ENCODE measurements around the gene NDUFA13.

Gene NDUFA13

DNA sequence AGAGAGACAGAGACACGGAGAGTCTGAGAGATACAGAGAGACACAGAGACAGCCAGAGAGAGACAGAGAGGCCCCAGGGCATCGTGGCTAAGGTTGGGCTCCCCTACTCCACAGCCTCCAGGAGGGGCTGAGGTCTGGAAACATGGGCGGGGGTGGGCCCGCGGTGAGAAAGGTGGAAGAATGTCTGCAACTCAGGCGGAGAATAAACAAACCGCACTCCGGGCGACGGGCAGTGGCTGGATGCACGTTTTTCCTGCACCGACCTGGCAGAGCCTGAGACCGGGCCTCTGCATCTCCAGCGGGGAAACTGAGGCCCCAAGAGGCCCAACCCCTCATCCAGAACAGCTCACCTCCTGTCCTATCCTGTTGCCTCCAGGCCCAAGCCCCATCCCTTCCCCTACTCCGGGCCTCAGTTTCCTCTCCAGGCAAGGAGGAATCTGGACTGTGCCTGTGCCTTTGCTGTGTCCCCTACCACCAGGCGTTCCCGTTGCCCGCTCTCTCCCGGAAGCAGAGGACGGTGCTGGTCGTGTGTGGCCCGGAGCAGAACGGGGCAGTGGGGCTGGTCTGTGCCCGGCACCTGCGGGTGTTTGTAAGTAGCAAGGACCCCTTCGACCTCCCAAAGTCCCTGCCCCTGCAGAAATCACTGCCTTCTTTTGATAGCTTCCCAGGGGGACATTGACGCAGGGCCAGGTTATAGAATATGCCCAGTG, 18.7 kb downstream of the NDUFA13 start:
- no peak for DNase-seq

- no peak for DNase-seq
These were observed 19.5 kb downstream of the NDUFA13 start for GRCh38 chr19:19535311-19536191.

DNA sequence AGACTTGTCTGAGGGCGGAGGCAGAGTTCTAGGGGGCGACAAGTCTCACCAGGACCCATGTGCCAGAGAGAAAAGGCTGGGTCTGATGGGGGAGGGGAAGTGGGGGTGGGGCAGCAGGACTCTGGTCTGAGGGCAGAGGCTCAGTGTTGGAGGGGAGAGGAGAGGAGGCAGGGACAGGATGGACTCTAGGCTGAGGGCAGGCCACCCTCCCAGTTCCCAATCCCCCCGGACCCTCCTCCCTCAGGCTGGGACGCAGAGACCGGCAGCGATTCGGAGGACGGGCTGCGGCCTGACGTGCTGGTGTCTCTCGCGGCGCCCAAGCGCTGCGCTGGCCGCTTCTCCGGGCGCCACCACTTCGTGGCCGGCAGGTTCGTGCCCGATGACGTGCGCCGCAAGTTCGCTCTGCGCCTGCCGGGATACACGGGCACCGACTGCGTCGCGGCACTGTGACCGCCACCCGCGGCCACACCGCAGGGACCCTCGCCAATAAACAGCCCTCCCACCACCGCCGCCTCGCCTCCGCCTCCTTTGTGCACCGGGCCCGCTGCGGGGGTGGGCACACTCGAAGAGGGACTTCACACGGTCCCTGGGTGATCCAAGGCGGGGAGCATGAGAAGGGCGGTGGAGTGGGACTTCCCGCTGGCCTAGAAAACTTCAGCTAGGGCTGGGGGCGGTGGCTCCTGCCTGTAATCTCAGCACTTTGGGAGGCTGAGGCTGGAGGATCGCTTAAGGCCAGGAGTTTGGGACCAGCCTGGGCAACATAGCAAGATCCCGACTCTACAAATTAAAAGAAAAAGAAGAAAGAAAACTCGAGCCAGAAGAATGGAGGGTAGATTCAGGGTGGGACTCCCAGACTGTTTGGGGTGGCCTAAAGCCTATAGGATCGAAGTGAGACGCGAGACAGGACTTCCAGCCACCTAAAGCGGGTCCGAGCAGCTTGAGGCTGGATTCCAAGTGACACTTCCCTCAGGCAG, 21.3 kb downstream of the NDUFA13 start:
- no peak for DNase-seq

GRCh38 chr19:19538061-19538784, 22.2 kb downstream of the NDUFA13 start, which contains the start of gene CILP2:
TSS of gene CILP2 (plus strand) at chr19:19538265. CDS start at chr19:19538350, 85 bp downstream.
- peak; percentile 56 for DNase-seq

- no peak for DNase-seq
These were observed 22.8 kb downstream of the NDUFA13 start for GRCh38 chr19:19538785-19539166.

- DNase-seq: no peak
These were observed 23.7 kb downstream of the NDUFA13 start for GRCh38 chr19:19539698-19540063.

DNA sequence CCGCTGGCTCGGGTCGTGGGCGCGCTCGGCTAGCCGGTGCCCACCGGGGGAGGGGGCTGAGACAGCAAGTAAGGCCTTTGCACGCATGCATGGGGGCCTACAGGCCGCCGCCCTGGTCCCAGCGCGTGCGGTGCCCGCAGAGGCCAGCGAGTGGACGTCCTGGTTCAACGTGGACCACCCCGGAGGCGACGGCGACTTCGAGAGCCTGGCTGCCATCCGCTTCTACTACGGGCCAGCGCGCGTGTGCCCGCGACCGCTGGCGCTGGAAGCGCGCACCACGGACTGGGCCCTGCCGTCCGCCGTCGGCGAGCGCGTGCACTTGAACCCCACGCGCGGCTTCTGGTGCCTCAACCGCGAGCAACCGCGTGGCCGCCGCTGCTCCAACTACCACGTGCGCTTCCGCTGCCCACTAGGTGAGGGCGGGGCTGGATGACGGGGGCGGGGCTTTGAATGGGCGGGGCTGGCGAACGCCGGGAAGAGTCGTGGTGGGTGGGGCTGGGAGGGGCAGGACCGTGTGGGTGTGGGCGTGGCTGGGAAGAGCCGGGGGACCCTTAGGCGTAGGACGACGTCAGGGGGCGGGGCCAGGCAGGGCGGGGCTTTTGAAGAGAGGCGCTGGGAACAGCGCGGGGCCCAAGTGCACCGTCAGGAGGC, 24.2 kb downstream of the NDUFA13 start:
- DNase-seq: peak; percentile 73

DNA sequence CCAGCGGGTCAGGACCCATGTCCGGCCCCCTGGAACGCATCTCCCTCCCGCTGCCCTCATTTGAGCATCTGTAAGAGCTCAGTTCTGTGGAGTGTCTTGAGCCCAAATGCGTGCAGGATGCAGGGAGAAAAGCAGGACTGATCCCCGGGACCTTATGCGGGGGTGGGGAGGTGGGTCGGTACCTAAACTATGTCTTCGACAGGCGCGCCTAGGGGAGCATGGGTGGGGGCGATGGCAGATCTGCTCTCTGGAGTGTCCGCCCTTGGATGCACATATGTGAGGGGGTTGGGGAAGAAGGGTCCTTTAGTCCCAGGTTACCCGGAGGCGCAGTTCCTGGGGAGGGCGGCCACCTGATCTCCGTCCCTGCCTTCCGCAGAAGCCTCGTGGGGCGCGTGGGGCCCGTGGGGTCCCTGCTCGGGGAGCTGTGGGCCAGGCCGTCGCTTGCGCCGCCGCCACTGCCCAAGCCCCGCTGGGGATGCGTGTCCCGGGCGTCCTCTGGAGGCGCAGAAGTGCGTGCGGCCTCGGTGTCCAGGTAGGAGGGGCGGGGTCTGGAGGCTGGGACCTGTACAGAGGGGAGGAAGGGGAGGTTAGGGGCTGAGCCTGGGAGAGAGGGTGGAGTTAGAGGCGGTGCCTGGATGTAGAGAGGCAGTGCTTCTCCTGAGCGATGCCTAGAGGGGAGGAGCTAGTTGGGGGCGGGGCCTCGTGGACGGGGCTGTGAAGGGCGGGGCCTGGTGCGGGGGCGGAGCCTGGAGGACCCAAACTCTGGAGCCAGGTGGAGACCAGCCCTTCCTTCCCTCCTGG, 24.9 kb downstream of the NDUFA13 start:
- peak; percentile 82 for DNase-seq

DNA sequence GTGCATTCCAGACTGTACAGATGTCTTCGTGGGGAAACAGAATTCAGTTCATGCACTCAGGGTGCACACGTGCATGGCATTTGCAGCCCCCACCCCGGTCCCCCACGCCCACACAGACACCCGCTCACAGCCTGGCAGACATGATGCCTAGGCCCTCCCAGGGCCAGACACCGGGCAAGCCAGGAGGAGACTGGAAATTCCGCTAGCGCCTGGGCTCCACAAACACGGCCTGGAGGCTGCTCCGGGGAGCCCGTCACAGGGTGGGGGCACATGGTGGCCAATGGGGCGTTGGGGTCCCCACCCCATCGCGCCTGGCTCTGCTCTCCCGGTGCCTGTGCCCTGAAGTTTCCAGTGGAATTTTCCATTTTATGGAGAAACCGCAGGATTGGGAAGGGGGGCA, 25.6 kb downstream of the NDUFA13 start:
- no peak for DNase-seq

- DNase-seq: no peak
These were observed 26.5 kb downstream of the NDUFA13 start for GRCh38 chr19:19542507-19542906.

GRCh38 chr19:19543101-19543500, 27.1 kb downstream of the NDUFA13 start:
- no peak for DNase-seq

GRCh38 chr19:19543640-19544039, 27.6 kb downstream of the NDUFA13 start:
- DNase-seq: no peak

DNA sequence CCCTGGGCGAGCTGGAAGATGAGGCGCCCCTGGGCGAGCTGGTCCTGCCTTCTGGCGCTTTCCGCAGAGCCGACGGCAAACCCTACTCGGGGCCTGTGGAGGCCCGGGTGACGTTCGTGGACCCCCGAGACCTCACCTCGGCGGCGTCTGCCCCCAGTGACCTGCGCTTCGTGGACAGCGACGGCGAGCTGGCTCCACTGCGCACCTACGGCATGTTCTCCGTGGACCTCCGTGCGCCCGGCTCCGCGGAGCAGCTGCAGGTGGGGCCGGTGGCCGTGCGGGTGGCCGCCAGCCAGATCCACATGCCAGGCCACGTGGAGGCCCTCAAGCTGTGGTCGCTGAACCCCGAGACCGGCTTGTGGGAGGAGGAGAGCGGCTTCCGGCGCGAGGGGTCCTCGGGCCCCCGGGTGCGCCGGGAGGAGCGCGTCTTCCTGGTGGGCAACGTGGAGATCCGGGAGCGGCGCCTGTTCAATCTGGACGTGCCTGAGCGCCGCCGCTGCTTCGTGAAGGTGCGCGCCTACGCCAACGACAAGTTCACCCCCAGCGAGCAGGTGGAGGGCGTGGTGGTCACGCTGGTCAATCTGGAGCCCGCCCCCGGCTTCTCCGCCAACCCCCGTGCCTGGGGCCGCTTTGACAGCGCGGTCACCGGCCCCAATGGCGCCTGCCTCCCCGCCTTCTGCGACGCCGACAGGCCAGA, 28.4 kb downstream of the NDUFA13 start:
- no peak for DNase-seq

GRCh38 chr19:19544954-19545591, 29.0 kb downstream of the NDUFA13 start:
- DNase-seq: no peak

DNA sequence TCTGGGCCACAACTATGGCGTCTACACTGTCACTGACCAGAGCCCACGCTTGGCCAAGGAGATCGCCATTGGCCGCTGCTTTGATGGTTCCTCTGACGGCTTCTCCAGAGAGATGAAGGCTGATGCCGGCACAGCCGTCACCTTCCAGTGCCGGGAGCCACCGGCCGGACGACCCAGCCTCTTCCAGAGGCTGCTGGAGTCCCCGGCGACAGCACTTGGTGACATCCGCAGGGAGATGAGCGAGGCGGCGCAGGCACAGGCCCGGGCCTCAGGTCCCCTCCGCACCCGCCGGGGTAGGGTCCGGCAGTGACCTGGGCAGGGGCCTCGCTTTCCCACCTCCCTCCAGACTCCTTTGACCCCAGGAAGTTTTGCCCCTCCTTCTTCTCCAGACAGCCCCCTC, 29.7 kb downstream of the NDUFA13 start:
- no peak for DNase-seq

GRCh38 chr19:19546751-19547162, 30.7 kb downstream of the NDUFA13 start:
- DNase-seq: no peak

DNA sequence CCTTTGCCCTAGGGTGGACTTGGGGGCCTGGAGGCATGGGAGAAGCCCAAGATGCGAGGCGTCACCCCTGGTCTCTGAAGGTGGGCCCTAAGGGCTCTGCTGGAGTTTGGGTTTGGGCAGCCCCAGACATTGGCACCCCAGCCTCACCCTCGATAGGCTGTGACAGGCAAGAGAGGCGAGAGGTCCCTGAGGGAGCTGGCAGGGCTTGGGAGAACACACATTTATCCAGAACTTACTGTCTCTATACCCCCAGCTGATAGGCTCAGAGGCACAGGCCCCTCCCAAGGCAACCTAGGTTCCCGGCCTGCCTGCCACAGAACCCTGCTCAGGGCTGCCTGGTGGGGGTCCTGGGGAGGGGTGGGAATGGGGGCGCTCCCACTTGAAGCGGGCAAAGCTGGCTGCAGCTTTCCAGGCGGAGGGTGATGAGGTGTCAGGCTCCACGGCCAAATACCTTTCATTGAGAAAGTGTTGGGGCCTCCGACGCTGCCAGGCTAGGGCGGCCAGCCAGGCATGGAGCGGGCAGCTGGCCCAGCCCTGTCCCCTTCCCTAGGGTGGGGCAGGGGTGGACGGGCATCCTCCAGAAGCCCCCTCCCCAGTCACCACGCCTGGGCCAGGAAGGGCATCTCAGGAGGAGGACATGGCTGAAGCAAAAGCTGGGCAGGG, 31.8 kb downstream of the NDUFA13 start:
- no peak for DNase-seq

- DNase-seq: no peak
These were observed 33.1 kb downstream of the NDUFA13 start for GRCh38 chr19:19548915-19549759.
